Stomach (tissue), 9 donors: Measurements from ENCODE around the gene MPZL1. TPM values are rescaled to one million over a fixed set of nuclear protein-coding genes. Genes with fewer than 3 reads are reported as not detected.

Experiments
- DNase-seq, 2 donors: peaks; one replicate each; pipeline versions ENCODE4 v3.0.0 to v3.0.0-alpha.2; 2013 to 2019
- H3K27ac ChIP-seq, 5 donors: fragments of 200-600 bp in 4 of 5; sonication (generic) in 4 of 5; one replicate each; pipeline ENCODE4 v1.5.1; 2013 to 2019; ENCODE audit warnings: mild to moderate bottlenecking in 1 of 5, moderate library complexity in 1 of 5
- H3K27me3 ChIP-seq, 3 donors: fragments of 200-600 bp; sonication (generic); one replicate each; pipeline ENCODE4 v1.5.1; 2017 to 2019; ENCODE audit warnings: mixed run types in 1 of 3
- H3K36me3 ChIP-seq, 4 donors: fragments of 200-600 bp; sonication (generic); 1 replicate in 3 of 4; 2 replicates in 1 of 4; pipeline ENCODE4 v1.5.1; 2016 to 2019
- H3K4me1 ChIP-seq, 4 donors: fragments of 200-600 bp; sonication (generic); one replicate each; pipeline ENCODE4 v1.5.1; 2016 to 2019
- H3K4me3 ChIP-seq, 4 donors: fragments of 200-600 bp; sonication (generic) in 3 of 4; one replicate each; pipeline ENCODE4 v1.5.1; 2016 to 2019; ENCODE audit warnings: mild to moderate bottlenecking in 1 of 4
- H3K9me3 ChIP-seq, 4 donors: fragments of 200-600 bp; sonication (generic); one replicate each; pipeline ENCODE4 v1.5.1; 2016 to 2019
- EP300 ChIP-seq: sonication (generic); formaldehyde crosslinking; IDR thresholded peaks from one replicate; pipeline ENCODE4 v1.6.1; 2017; ENCODE audit warnings: antibody characterized with exemption
- POLR2A ChIP-seq, 4 donors: fragments of 450-650 bp; IDR thresholded peaks; one replicate each; pipeline ENCODE4 v1.6.1; 2016; ENCODE audit warnings: antibody characterized with exemption in 4 of 4, control low read depth in 2 of 4, mild to moderate bottlenecking in 1 of 4, moderate library complexity in 1 of 4
- POLR2AphosphoS5 ChIP-seq, 3 donors: sonication (generic); formaldehyde crosslinking; IDR thresholded peaks; one replicate each; pipeline ENCODE4 v1.6.1; 2016; ENCODE audit warnings: antibody characterized with exemption in 3 of 3
- WGBS, 5 donors: extraction: QIAGEN DNeasy Blood & Tissue Kit in 3 of 5; methylation state at CpG; one replicate each; pipeline versions ENCODE4 v1.1.5 to v1.1.7; 2013 to 2018; 5-methylcytosine and 5-hydroxymethylcytosine counted together
- intact Hi-C: fragments of 100-400 bp; cut with DNase I; formaldehyde crosslinking; loops from one replicate; pipeline ENCODE4 v1.15.1; 2023; ENCODE audit warnings: low total_unique reads
- polyA plus RNA-seq, 3 donors: library from polyadenylated mRNA; stranded (reverse); fragments of 200-250 nt; gene quantifications; one replicate each; pipeline ENCODE4 v1.2.3, GENCODE V29; 2013
- total RNA-seq, 5 donors: library from RNA; depleted of rRNA; stranded (reverse); fragments of >200 nt; gene quantifications; one replicate each; pipeline versions ENCODE4 v1.1.0 to v1.2.3, GENCODE V29; 2014 to 2016
- TF ChIP-seq, protein P1 (sequence below), 7 experiments: fragments of 450-650 bp in 4 of 7; fragments of 200-600 bp in 3 of 7; sonication (generic) in 3 of 7; IDR thresholded peaks; one replicate each; pipeline ENCODE4 v1.5.1; 2016 to 2019; ENCODE audit warnings: antibody characterized with exemption in 7 of 7, control low read depth in 2 of 7, mild to moderate bottlenecking in 1 of 7
- donor health status: healthy with polysubstance abuse.
- donor health status: Bipolar disorder and iron deficiency.
- donor health status: healthy.

MPZL1 gene
- total and polyA plus RNA-seq, 8 donors, result 7.2 to 115 (median 30.6) TPM

- H3K9me3 ChIP-seq, result no peaks in the 10 kb centered on the region
- no peak for TF ChIP-seq EP300
- no peak for TF ChIP-seq POLR2A (IDR thresholded peaks at IDR 0.05)
- no peak for TF ChIP-seq POLR2AphosphoS5 (IDR thresholded peaks at IDR 0.05)
- TF ChIP-seq, protein P1, sequence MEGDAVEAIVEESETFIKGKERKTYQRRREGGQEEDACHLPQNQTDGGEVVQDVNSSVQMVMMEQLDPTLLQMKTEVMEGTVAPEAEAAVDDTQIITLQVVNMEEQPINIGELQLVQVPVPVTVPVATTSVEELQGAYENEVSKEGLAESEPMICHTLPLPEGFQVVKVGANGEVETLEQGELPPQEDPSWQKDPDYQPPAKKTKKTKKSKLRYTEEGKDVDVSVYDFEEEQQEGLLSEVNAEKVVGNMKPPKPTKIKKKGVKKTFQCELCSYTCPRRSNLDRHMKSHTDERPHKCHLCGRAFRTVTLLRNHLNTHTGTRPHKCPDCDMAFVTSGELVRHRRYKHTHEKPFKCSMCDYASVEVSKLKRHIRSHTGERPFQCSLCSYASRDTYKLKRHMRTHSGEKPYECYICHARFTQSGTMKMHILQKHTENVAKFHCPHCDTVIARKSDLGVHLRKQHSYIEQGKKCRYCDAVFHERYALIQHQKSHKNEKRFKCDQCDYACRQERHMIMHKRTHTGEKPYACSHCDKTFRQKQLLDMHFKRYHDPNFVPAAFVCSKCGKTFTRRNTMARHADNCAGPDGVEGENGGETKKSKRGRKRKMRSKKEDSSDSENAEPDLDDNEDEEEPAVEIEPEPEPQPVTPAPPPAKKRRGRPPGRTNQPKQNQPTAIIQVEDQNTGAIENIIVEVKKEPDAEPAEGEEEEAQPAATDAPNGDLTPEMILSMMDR (IDR thresholded peaks at IDR 0.05), result no peak
- peaks cover 16 to 39% (median 25%) of the 10 kb centered on the region in 4 donors for H3K4me1 ChIP-seq
- no peak overlapping the region for H3K4me3 ChIP-seq
- no peak for DNase-seq
- no peaks in the 10 kb centered on the region for H3K27me3 ChIP-seq
- peaks cover 3 to 21% (median 13%) of the 10 kb centered on the region in 4 donors for H3K36me3 ChIP-seq
- H3K27ac ChIP-seq, result no peak overlapping the region
- 92 to 97% (median 94%) methylated on average over 4 of the region's 4 CpGs for WGBS, 5 donors
- intact Hi-C loops, result loop anchor here (10.0 kb wide), 1 partner anchor 61 kb away; no protein-coding TSS in a partner anchor
Measured at GRCh38 chr1:167734227-167734626, 12.4 kb downstream of the MPZL1 start.

GRCh38 chr1:167734841-167735240, 13.1 kb downstream of the MPZL1 start:
- intact Hi-C loops, result loop anchor here (10.0 kb wide), 1 partner anchor 60 kb away; no protein-coding TSS in a partner anchor
- 66 to 89% (median 74%) methylated on average over 1 of the region's 1 CpG for WGBS, 5 donors

GRCh38 chr1:167737169-167737568, 15.4 kb downstream of the MPZL1 start:
- no peak for TF ChIP-seq POLR2AphosphoS5 (IDR thresholded peaks at IDR 0.05)
- no peak for TF ChIP-seq EP300
- TF ChIP-seq, protein P1 (IDR thresholded peaks at IDR 0.05), result no peak
- TF ChIP-seq POLR2A (IDR thresholded peaks at IDR 0.05), result no peak
- Histone ChIP-seq H3K36me3 (peaks cover 0 to 7% (median 3%) of the 10 kb centered on the region in 4 donors), H3K4me3 (no peak overlapping the region), H3K27me3 (no peaks in the 10 kb centered on the region), H3K27ac (peak overlapping the region in 1 of 5 donors; percentile 20), H3K9me3 (no peaks in the 10 kb centered on the region), H3K4me1 (peaks cover 16 to 55% (median 34%) of the 10 kb centered on the region in 4 donors)
- DNase-seq, result no peak
- 32 to 52% (median 41%) methylated on average over 4 of the region's 4 CpGs for WGBS, 5 donors
- intact Hi-C loops, result loop anchor here (10.0 kb wide), 1 partner anchor 58 kb away; no protein-coding TSS in a partner anchor

More at GRCh38 chr1:167734841-167735240, 13.1 kb downstream of the MPZL1 start:
- H3K4me1 ChIP-seq, result peaks cover 16 to 46% (median 28%) of the 10 kb centered on the region in 4 donors
- no peaks in the 10 kb centered on the region for H3K9me3 ChIP-seq
- H3K4me3 ChIP-seq, result no peak overlapping the region
- H3K27ac ChIP-seq, result no peak overlapping the region
- H3K36me3 ChIP-seq, result peaks cover 3 to 21% (median 13%) of the 10 kb centered on the region in 4 donors
- TF ChIP-seq EP300, result no peak
- TF ChIP-seq, protein P1 (IDR thresholded peaks at IDR 0.05), result no peak
- no peak for TF ChIP-seq POLR2A (IDR thresholded peaks at IDR 0.05)
- no peak for TF ChIP-seq POLR2AphosphoS5 (IDR thresholded peaks at IDR 0.05)
- no peak for DNase-seq
- no peaks in the 10 kb centered on the region for H3K27me3 ChIP-seq

- Histone ChIP-seq H3K9me3 (no peaks in the 10 kb centered on the region), H3K4me3 (no peak overlapping the region), H3K4me1 (peaks cover 16 to 60% (median 37%) of the 10 kb centered on the region in 4 donors), H3K27me3 (no peaks in the 10 kb centered on the region), H3K36me3 (peaks cover 0 to 7% (median 3%) of the 10 kb centered on the region in 4 donors), H3K27ac (no peak overlapping the region)
- DNase-seq, result no peak
- intact Hi-C loops, result loop anchor here (10.0 kb wide), 1 partner anchor 57 kb away; no protein-coding TSS in a partner anchor
- 88 to 99% (median 97%) methylated on average over 8 of the region's 8 CpGs for WGBS, 5 donors
- TF ChIP-seq POLR2AphosphoS5 (IDR thresholded peaks at IDR 0.05), result no peak
- TF ChIP-seq POLR2A (IDR thresholded peaks at IDR 0.05), result no peak
- TF ChIP-seq, protein P1 (IDR thresholded peaks at IDR 0.05), result no peak
- TF ChIP-seq EP300, result no peak
Measured at GRCh38 chr1:167738158-167738557, 16.4 kb downstream of the MPZL1 start.
